ENCODE data around the gene SHISA6.

Gene SHISA6

GRCh38 chr17:11342138-11342537 is 101.1 kb downstream of the SHISA6 start:
- DNase-seq = no peak
- intact Hi-C loops (cut with DNase I; ENCODE audit: low total_unique reads) = no loop called here
- Histone ChIP-seq H3K27me3 (no peaks in the 10 kb centered on the region), H3K4me3 (no peak overlapping the region), H3K9me3 (no peaks in the 10 kb centered on the region), H3K27ac (no peak overlapping the region), H3K36me3 (no peaks in the 10 kb centered on the region), H3K4me1 (no peaks in the 10 kb centered on the region)
- TF ChIP-seq, protein P1, sequence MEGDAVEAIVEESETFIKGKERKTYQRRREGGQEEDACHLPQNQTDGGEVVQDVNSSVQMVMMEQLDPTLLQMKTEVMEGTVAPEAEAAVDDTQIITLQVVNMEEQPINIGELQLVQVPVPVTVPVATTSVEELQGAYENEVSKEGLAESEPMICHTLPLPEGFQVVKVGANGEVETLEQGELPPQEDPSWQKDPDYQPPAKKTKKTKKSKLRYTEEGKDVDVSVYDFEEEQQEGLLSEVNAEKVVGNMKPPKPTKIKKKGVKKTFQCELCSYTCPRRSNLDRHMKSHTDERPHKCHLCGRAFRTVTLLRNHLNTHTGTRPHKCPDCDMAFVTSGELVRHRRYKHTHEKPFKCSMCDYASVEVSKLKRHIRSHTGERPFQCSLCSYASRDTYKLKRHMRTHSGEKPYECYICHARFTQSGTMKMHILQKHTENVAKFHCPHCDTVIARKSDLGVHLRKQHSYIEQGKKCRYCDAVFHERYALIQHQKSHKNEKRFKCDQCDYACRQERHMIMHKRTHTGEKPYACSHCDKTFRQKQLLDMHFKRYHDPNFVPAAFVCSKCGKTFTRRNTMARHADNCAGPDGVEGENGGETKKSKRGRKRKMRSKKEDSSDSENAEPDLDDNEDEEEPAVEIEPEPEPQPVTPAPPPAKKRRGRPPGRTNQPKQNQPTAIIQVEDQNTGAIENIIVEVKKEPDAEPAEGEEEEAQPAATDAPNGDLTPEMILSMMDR (IDR thresholded peaks at IDR 0.05) = no peak

GRCh38 chr17:11349106-11349505 is 108.1 kb downstream of the SHISA6 start:
- no peak for DNase-seq
- Histone ChIP-seq H3K4me1 (no peaks in the 10 kb centered on the region), H3K27me3 (no peaks in the 10 kb centered on the region), H3K27ac (no peak overlapping the region), H3K4me3 (no peak overlapping the region), H3K36me3 (no peaks in the 10 kb centered on the region), H3K9me3 (no peaks in the 10 kb centered on the region)
- TF ChIP-seq, protein P1 (IDR thresholded peaks at IDR 0.05) = no peak
- intact Hi-C loops (cut with DNase I; ENCODE audit: low total_unique reads) = no loop called here

GRCh38 chr17:11351479-11351878 is 110.5 kb downstream of the SHISA6 start:
- no peaks in the 10 kb centered on the region for H3K27me3 ChIP-seq
- no peak for DNase-seq
- H3K9me3 ChIP-seq = no peaks in the 10 kb centered on the region
- intact Hi-C loops (cut with DNase I; ENCODE audit: low total_unique reads) = no loop called here
- H3K36me3 ChIP-seq = no peaks in the 10 kb centered on the region
- TF ChIP-seq, protein P1 (IDR thresholded peaks at IDR 0.05) = no peak
- no peak overlapping the region for H3K4me3 ChIP-seq
- H3K4me1 ChIP-seq = no peaks in the 10 kb centered on the region
- no peak overlapping the region for H3K27ac ChIP-seq

DNA sequence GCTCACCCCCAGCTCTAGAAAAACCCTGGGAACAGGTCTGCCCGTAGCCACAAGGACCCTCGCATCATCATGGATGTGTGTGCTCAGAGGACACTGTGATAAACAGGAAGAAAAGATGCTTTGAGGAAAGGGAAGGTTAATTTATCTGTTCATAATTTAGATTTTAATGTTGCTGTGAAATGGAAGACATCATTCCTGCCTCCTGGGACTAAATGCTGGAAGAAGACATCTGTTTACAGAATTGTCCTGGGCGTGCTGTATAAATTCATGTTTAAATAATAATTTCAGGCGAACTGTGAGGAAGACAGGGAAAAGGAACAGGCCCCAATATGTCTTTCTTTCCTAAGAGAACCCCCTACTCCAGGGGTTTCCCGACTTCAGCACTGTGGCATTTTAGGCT is 112.6 kb downstream of the SHISA6 start:
- Histone ChIP-seq H3K27ac (no peak overlapping the region), H3K9me3 (no peaks in the 10 kb centered on the region), H3K27me3 (no peaks in the 10 kb centered on the region), H3K36me3 (no peaks in the 10 kb centered on the region), H3K4me1 (no peaks in the 10 kb centered on the region), H3K4me3 (no peak overlapping the region)
- intact Hi-C loops (cut with DNase I; ENCODE audit: low total_unique reads) = no loop called here
- no peak for DNase-seq
- TF ChIP-seq, protein P1 (IDR thresholded peaks at IDR 0.05) = no peak

- H3K9me3 ChIP-seq = no peaks in the 10 kb centered on the region
- H3K27ac ChIP-seq = no peak overlapping the region
- no peaks in the 10 kb centered on the region for H3K36me3 ChIP-seq
- DNase-seq = no peak
- TF ChIP-seq, protein P1 (IDR thresholded peaks at IDR 0.05) = no peak
- H3K27me3 ChIP-seq = no peaks in the 10 kb centered on the region
- intact Hi-C loops (cut with DNase I; ENCODE audit: low total_unique reads) = no loop called here
- H3K4me3 ChIP-seq = no peak overlapping the region
- H3K4me1 ChIP-seq = no peaks in the 10 kb centered on the region
Observed at GRCh38 chr17:11356371-11356770, 115.4 kb downstream of the SHISA6 start.

DNA sequence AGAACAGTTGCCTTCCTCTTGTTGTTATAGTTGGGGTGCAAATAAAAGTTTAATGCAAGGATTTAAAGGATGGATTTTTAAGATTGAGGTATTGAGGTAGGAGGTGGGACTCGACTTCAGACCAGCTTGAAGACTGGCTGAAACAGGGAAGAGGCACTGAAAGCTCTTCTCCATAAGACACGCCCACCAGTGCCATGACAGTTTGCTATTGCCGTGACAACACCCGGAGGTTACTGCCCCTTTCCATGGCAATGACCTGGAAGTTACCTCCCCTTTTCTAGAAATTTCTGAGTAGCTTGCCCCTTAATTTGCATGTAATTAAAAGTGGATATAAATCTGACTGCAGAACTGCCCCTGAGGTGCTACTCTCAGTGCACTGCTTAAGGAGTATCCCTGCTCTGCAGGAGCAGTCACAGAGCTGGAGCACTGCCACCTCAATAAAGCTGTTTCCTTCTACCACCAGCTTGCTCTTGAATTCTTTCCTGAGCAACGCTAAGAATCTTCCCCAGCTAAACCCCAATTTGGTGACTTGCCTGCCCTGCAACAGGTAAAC is 122.6 kb downstream of the SHISA6 start:
- no peaks in the 10 kb centered on the region for H3K27me3 ChIP-seq
- H3K4me3 ChIP-seq = no peak overlapping the region
- TF ChIP-seq, protein P1 (IDR thresholded peaks at IDR 0.05) = no peak
- H3K27ac ChIP-seq = no peak overlapping the region
- no peaks in the 10 kb centered on the region for H3K9me3 ChIP-seq
- H3K36me3 ChIP-seq = no peaks in the 10 kb centered on the region
- H3K4me1 ChIP-seq = no peaks in the 10 kb centered on the region
- intact Hi-C loops (cut with DNase I; ENCODE audit: low total_unique reads) = no loop called here
- DNase-seq = no peak
